Right cardiac atrium (tissue), 5 donors: ENCODE data around the gene GHDC. TPM values are rescaled to one million over a fixed set of nuclear protein-coding genes. Genes with fewer than 3 reads are reported as not detected.
A peak's percentile ranks its signal among the peaks of the same experiment; 100 is the strongest.
"Not testable (repeated sequence)": the region's sequence is repeated elsewhere in the genome, so short reads cannot be mapped to it uniquely, and the experiment has no call there.

Experiments
- ATAC-seq, 2 donors: fragments of 200-7000 bp; cut with Tn5 transposase; one replicate each; pipeline versions ENCODE4 v1.8.0 to v1.9.1; 2020; ENCODE audit warnings: moderate library complexity in 2 of 2, mild to moderate bottlenecking in 1 of 2
- DNase-seq, 3 donors: peaks; one replicate each; pipeline ENCODE4 v3.0.0-alpha.2; 2020
- H3K27ac ChIP-seq: one replicate; pipeline ENCODE4 v1.5.1; 2013; ENCODE audit warnings: mild to moderate bottlenecking, low read length, control low read depth, moderate library complexity
- H3K27me3 ChIP-seq: one replicate; pipeline ENCODE4 v1.6.1; 2013; ENCODE audit not compliant: control insufficient read depth, insufficient read depth
- H3K4me1 ChIP-seq: one replicate; pipeline ENCODE4 v1.6.1; 2013; ENCODE audit warnings: low read length; ENCODE audit not compliant: control insufficient read depth, insufficient read depth
- H3K4me3 ChIP-seq: one replicate; pipeline ENCODE4 v1.5.1; 2013; ENCODE audit warnings: low read length, control low read depth
- H3K9me3 ChIP-seq: one replicate; pipeline ENCODE4 v1.6.1; 2013; ENCODE audit warnings: low read length; ENCODE audit not compliant: control insufficient read depth
- WGBS: extraction: QIAGEN DNeasy Blood & Tissue Kit; methylation state at CpG from one replicate; pipeline ENCODE4 v1.1.7; 2013; 5-methylcytosine and 5-hydroxymethylcytosine counted together
- intact Hi-C, 4 donors: fragments of 100-400 bp; cut with DNase I; formaldehyde crosslinking; loops; one replicate each; pipeline versions ENCODE4 v1.11.0 to v1.14.0; 2022 to 2023
- long read RNA-seq, 4 donors: library from polyadenylated mRNA; unstranded; transcript quantifications; one replicate each; pipeline ENCODE4 v2.0.0, GENCODE V29; 2020 to 2021
- polyA plus RNA-seq: library from polyadenylated mRNA; stranded (reverse); fragments of 200-250 nt; gene quantifications from one replicate; pipeline ENCODE4 v1.2.3, GENCODE V29; 2013
- total RNA-seq, 4 donors: library from RNA; stranded (reverse); fragmentation: NEBNext Ultra II Directional; extraction: Animal tissue kit (Norgen Biotek cat#: 25700); gene quantifications; one replicate each; pipeline ENCODE4 v1.2.1, GENCODE V29; 2021
- donor health status: healthy with polysubstance abuse.
- donor health status: DM: no; HTN: yes; CAD: no.
- donor health status: DM: no; HTN: no; CAD: no.
- donor health status: DM: no; HTN: yes; CAD: no; lungs with severe emphysema.
- donor health status: DM: yes; HTN: yes; CAD: no.

Gene GHDC
- total RNA-seq (10 to 100 TPM; 11.5 to 15.4 (median 13.1) TPM), polyA plus RNA-seq (10.5 TPM)
- long read RNA-seq, donor 1, transcript GHDC-207 (10 exons, 2,396 nt) = major isoform, 5 of 50 reads
- long read RNA-seq, donor 1, partial matches to known transcripts = 39 of 50 reads
- long read RNA-seq, donor 1, other reads (novel, unspliced or antisense) = 6 of 50 reads
- long read RNA-seq, donor 2, partial matches to known transcripts = 12 of 20 reads
- long read RNA-seq, donor 2, other reads (novel, unspliced or antisense) = 6 of 20 reads
- long read RNA-seq, donor 3, partial matches to known transcripts = 12 of 16 reads
- long read RNA-seq, donor 3, other reads (novel, unspliced or antisense) = 3 of 16 reads
- long read RNA-seq, donor 4, partial matches to known transcripts = 28 of 34 reads
- long read RNA-seq, donor 4, other reads (novel, unspliced or antisense) = 4 of 34 reads

GRCh38 chr17:42193969-42194899 lies at the start of gene GHDC:
TSS of gene GHDC (minus strand) at chr17:42194494. CDS start at chr17:42193581, 913 bp downstream.
- ATAC-seq = peak; percentile 96

GRCh38 chr17:42243493-42243982 lies 49.2 kb upstream of the GHDC start:
- ATAC-seq (peak in 1 of 2 donors; percentile 45), DNase-seq (no peak)
- 71% methylated on average over 5 of the region's 5 CpGs for WGBS
- intact Hi-C loops = no loop called here
- no peaks in the 10 kb centered on the region for H3K9me3 ChIP-seq
- no peak overlapping the region for H3K4me3 ChIP-seq
- H3K4me1 ChIP-seq = peaks cover 7% of the 10 kb centered on the region
- H3K27ac ChIP-seq = no peak overlapping the region
- no peaks in the 10 kb centered on the region for H3K27me3 ChIP-seq

More at GRCh38 chr17:42193969-42194899, at the start of gene GHDC:
- H3K27me3 ChIP-seq = no peaks in the 10 kb centered on the region
- H3K4me3 ChIP-seq = peak within 1 kb of the TSS; percentile 88
- 24% methylated on average over 24 of the region's 24 CpGs for WGBS
- H3K9me3 ChIP-seq = no peaks in the 10 kb centered on the region
- H3K27ac ChIP-seq = peak within 1 kb of the TSS; percentile 97
- no peaks in the 10 kb centered on the region for H3K4me1 ChIP-seq
- intact Hi-C loops = no loop called here
- peak; percentile 85 to 93 (median 91) for DNase-seq

GRCh38 chr17:42241871-42242270 lies 47.6 kb upstream of the GHDC start:
- Histone ChIP-seq H3K4me3 (no peak overlapping the region), H3K9me3 (no peaks in the 10 kb centered on the region), H3K27ac (no peak overlapping the region), H3K4me1 (peaks cover 5% of the 10 kb centered on the region), H3K27me3 (no peaks in the 10 kb centered on the region)
- DNase-seq (no peak), ATAC-seq (no peak)
- WGBS = 98% methylated on average over 1 of the region's 1 CpG
- intact Hi-C loops = no loop called here

- H3K4me3 ChIP-seq, H3K27me3 ChIP-seq, H3K4me1 ChIP-seq, ATAC-seq, DNase-seq, intact Hi-C loops, H3K9me3 ChIP-seq, H3K27ac ChIP-seq: not testable (repeated sequence)
- WGBS = 81% methylated on average over 4 of the region's 4 CpGs
These were observed 46.6 kb upstream of the GHDC start for GRCh38 chr17:42240863-42241262.

GRCh38 chr17:42240201-42240600 lies 45.9 kb upstream of the GHDC start:
- DNase-seq = no peak
- Histone ChIP-seq H3K27me3 (no peaks in the 10 kb centered on the region), H3K4me3 (no peak overlapping the region), H3K9me3 (no peaks in the 10 kb centered on the region), H3K4me1 (peaks cover 5% of the 10 kb centered on the region), H3K27ac (no peak overlapping the region)
- intact Hi-C loops = no loop called here
- 66% methylated on average over 5 of the region's 5 CpGs for WGBS
- no peak for ATAC-seq

GRCh38 chr17:42239576-42239975 lies 45.3 kb upstream of the GHDC start:
- WGBS = 87% methylated on average over 7 of the region's 7 CpGs
- ATAC-seq, H3K4me3 ChIP-seq, H3K9me3 ChIP-seq, intact Hi-C loops, H3K27me3 ChIP-seq, H3K4me1 ChIP-seq, DNase-seq, H3K27ac ChIP-seq: not testable (repeated sequence)

GRCh38 chr17:42236760-42237159 lies 42.5 kb upstream of the GHDC start:
- Histone ChIP-seq H3K27ac (no peak overlapping the region), H3K4me3 (no peak overlapping the region), H3K9me3 (no peaks in the 10 kb centered on the region), H3K27me3 (no peaks in the 10 kb centered on the region), H3K4me1 (no peaks in the 10 kb centered on the region)
- 86% methylated on average over 7 of the region's 7 CpGs for WGBS
- ATAC-seq (no peak), DNase-seq (no peak)
- intact Hi-C loops = no loop called here

GRCh38 chr17:42233994-42234393 lies 39.7 kb upstream of the GHDC start:
- WGBS = 26% methylated on average over 2 of the region's 2 CpGs
- Histone ChIP-seq H3K27me3 (no peaks in the 10 kb centered on the region), H3K4me1 (no peaks in the 10 kb centered on the region), H3K4me3 (no peak overlapping the region), H3K9me3 (no peaks in the 10 kb centered on the region), H3K27ac (no peak overlapping the region)
- DNase-seq = no peak
- intact Hi-C loops = no loop called here
- peak; percentile 54 to 69 for ATAC-seq

- H3K4me1 ChIP-seq = peaks cover 3% of the 10 kb centered on the region
- 96% methylated on average over 5 of the region's 5 CpGs for WGBS
- DNase-seq (no peak), ATAC-seq (no peak)
- H3K27ac ChIP-seq = no peak overlapping the region
- H3K4me3 ChIP-seq = no peak overlapping the region
- intact Hi-C loops = no loop called here
- no peaks in the 10 kb centered on the region for H3K27me3 ChIP-seq
- H3K9me3 ChIP-seq = no peaks in the 10 kb centered on the region
These were observed 38.9 kb upstream of the GHDC start for GRCh38 chr17:42233156-42233555.

GRCh38 chr17:42230225-42230624 lies 35.9 kb upstream of the GHDC start:
- intact Hi-C loops = no loop called here

More at GRCh38 chr17:42230225-42230624, 35.9 kb upstream of the GHDC start:
- H3K9me3 ChIP-seq = no peaks in the 10 kb centered on the region
- no peak for ATAC-seq
- no peak overlapping the region for H3K27ac ChIP-seq
- H3K27me3 ChIP-seq = no peaks in the 10 kb centered on the region
- H3K4me3 ChIP-seq = no peak overlapping the region
- no peak for DNase-seq
- WGBS = 81% methylated on average over 5 of the region's 5 CpGs
- H3K4me1 ChIP-seq = peaks cover 5% of the 10 kb centered on the region
